Karpas-422 (cell line): ENCODE results near the gene RNLS. TPM values are rescaled to one million over a fixed set of nuclear protein-coding genes. Genes with fewer than 3 reads are reported as not detected.

ENCODE experiments used
- DNase-seq: peaks from one replicate; pipeline ENCODE4 v3.0.0-alpha.2; 2015
- H2AFZ ChIP-seq: fragments of 200-600 bp; sonication (generic); 2 replicates; pipeline ENCODE4 v1.6.1; 2014; ENCODE audit warnings: antibody characterized with exemption, low read length, mixed read lengths
- H3K27ac ChIP-seq: fragments of 200-600 bp; sonication (generic); 2 replicates; pipeline ENCODE4 v1.5.1; 2014; ENCODE audit warnings: mild to moderate bottlenecking, low read length, moderate library complexity
- H3K27me3 ChIP-seq: fragments of 200-600 bp; sonication (generic); 2 replicates; pipeline ENCODE4 v1.6.1; 2014; ENCODE audit warnings: low read length, mixed read lengths
- H3K36me3 ChIP-seq: fragments of 200-600 bp; sonication (generic); 2 replicates; pipeline ENCODE4 v1.6.1; 2014; ENCODE audit warnings: low read length, mixed read lengths; ENCODE audit not compliant: insufficient read depth
- H3K4me1 ChIP-seq: fragments of 200-600 bp; sonication (generic); 2 replicates; pipeline ENCODE4 v1.6.1; 2014; ENCODE audit warnings: mild to moderate bottlenecking, low read length, mixed read lengths
- H3K4me2 ChIP-seq: fragments of 200-600 bp; sonication (generic); 2 replicates; pipeline ENCODE4 v1.6.1; 2014; ENCODE audit warnings: low read length, low read depth, mild to moderate bottlenecking; ENCODE audit not compliant: poor library complexity, severe bottlenecking
- H3K4me3 ChIP-seq: fragments of 200-600 bp; sonication (generic); 2 replicates; pipeline ENCODE4 v1.5.1; 2014; ENCODE audit warnings: mild to moderate bottlenecking, antibody characterized with exemption, low read length, mixed read lengths
- H3K79me2 ChIP-seq: fragments of 200-600 bp; sonication (generic); 2 replicates; pipeline ENCODE4 v1.6.1; 2014; ENCODE audit warnings: mild to moderate bottlenecking, low read length, mixed read lengths
- H3K9ac ChIP-seq: fragments of 200-600 bp; sonication (generic); 2 replicates; pipeline ENCODE4 v1.6.0; 2014; ENCODE audit warnings: low read length
- H3K9me2 ChIP-seq: fragments of 200-600 bp; sonication (generic), shearing (Covaris generic); replicated peaks from 2 replicates; pipeline ENCODE4 v1.6.0; 2014; ENCODE audit warnings: mild to moderate bottlenecking, low read length, moderate library complexity; ENCODE audit not compliant: insufficient read depth
- H3K9me3 ChIP-seq: fragments of 300-700, 200-600 bp; sonication (generic); 2 replicates; pipeline ENCODE4 v1.6.1; 2014; ENCODE audit warnings: low read length, mixed read lengths
- H4K20me1 ChIP-seq: fragments of 200-600 bp; sonication (generic); 2 replicates; pipeline ENCODE4 v1.6.1; 2014; ENCODE audit warnings: mild to moderate bottlenecking, antibody characterized with exemption, low read length, low read depth; ENCODE audit not compliant: insufficient read depth
- total RNA-seq: library from RNA; depleted of rRNA; stranded (reverse); fragments of >200 nt; shearing (Covaris generic); gene quantifications from 2 replicates; pipeline ENCODE4 v1.2.3, GENCODE V29; 2014; ENCODE audit warnings: low replicate concordance

The RNLS gene
- total RNA-seq, 1 experiment from 2014 or later = not detected

DNA sequence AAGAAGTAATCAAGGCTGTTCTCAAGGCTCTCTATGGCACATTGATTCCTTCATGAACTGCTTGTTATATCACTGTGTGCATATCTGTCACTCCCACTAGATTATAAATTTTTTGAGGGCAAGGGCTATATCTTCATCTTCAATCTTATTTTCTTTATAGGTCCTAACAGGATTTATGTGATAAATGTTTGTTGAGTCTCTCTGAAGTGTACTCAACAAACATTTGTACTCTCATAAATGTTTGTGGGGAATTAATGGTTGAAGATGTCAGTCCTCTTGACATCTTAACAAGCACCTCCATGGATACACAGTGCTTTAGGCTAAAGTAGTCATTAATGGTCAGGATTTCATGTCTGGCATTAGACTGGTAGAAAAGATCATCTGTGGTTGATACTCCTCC, 143.2 kb downstream of the RNLS start:
- no peak overlapping the region for H3K4me2 ChIP-seq
- no peaks in the 10 kb centered on the region for H4K20me1 ChIP-seq
- no peak overlapping the region for H3K9ac ChIP-seq
- no peaks in the 10 kb centered on the region for H3K27me3 ChIP-seq
- no peak overlapping the region for H3K27ac ChIP-seq
- no peak overlapping the region for H2AFZ ChIP-seq
- H3K4me3 ChIP-seq = no peak overlapping the region
- H3K36me3 ChIP-seq = no peaks in the 10 kb centered on the region
- DNase-seq = no peak
- no peaks in the 10 kb centered on the region for H3K9me2 ChIP-seq
- H3K79me2 ChIP-seq = no peaks in the 10 kb centered on the region
- no peaks in the 10 kb centered on the region for H3K9me3 ChIP-seq
- no peaks in the 10 kb centered on the region for H3K4me1 ChIP-seq

- Histone ChIP-seq H3K79me2 (no peaks in the 10 kb centered on the region), H3K4me2 (no peak overlapping the region), H3K9me3 (no peaks in the 10 kb centered on the region)
These were observed 145.7 kb downstream of the RNLS start for GRCh38 chr10:88437411-88437810.

DNA sequence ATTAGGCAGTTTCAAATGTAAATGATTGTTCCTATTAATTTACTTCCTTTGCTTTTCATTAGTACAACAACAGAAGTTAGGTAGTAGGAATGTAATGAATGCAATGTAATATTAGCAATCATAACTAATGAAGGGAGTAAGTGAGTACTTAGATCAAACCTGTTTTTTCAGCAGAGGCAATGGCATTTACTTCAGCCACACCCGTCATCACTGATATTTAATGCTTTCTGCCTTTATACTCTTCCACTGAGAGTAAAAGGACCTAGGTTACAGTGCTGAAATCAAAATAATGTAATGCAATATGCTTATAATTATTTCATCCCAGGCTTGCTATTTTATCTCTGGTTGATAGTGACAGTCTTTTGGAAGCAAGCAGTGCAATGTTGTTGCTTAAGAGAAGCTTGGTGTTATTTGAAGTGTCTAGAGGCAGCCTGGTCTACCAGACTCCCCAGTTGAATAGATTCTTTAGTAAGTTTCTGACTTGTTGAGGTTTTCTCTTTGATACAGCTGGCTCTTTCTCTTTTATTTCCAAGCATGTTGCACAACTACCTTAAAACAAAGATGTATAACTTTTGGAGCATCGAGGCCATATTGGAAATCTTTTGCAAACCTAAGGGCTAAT, 149.4 kb downstream of the RNLS start:
- H3K9me2 ChIP-seq = no peaks in the 10 kb centered on the region
- DNase-seq = no peak
- no peaks in the 10 kb centered on the region for H3K27me3 ChIP-seq
- no peak overlapping the region for H3K4me2 ChIP-seq
- no peaks in the 10 kb centered on the region for H4K20me1 ChIP-seq
- no peak overlapping the region for H3K9ac ChIP-seq
- H3K9me3 ChIP-seq = no peaks in the 10 kb centered on the region
- no peaks in the 10 kb centered on the region for H3K4me1 ChIP-seq
- no peaks in the 10 kb centered on the region for H3K36me3 ChIP-seq
- H3K4me3 ChIP-seq = no peak overlapping the region
- no peak overlapping the region for H2AFZ ChIP-seq
- no peak overlapping the region for H3K27ac ChIP-seq
- no peaks in the 10 kb centered on the region for H3K79me2 ChIP-seq

More at GRCh38 chr10:88437411-88437810, 145.7 kb downstream of the RNLS start:
- no peaks in the 10 kb centered on the region for H3K36me3 ChIP-seq
- no peak overlapping the region for H3K27ac ChIP-seq
- no peaks in the 10 kb centered on the region for H3K9me2 ChIP-seq
- DNase-seq = no peak
- H4K20me1 ChIP-seq = no peaks in the 10 kb centered on the region
- H2AFZ ChIP-seq = no peak overlapping the region
- H3K27me3 ChIP-seq = no peaks in the 10 kb centered on the region
- H3K4me3 ChIP-seq = no peak overlapping the region
- H3K9ac ChIP-seq = no peak overlapping the region
- H3K4me1 ChIP-seq = no peaks in the 10 kb centered on the region

DNA sequence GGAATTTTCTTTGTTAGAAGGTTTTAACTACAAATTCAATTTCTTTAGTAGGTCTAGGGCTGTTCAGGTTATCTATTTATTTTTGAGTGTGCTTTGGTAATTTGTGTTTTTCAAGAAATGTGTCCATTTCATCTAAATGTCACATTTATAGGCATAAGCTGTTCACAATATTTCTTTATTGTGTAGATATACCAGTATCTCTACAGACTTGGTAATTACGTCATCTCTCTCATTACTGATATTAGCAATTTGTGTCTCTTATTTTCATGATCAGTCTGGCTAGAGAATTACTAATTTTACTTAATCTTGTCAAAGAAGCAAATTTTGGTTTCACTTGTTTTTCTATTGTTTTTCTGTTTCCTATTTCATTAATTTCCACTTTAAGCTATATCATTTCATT, 152.0 kb downstream of the RNLS start:
- Histone ChIP-seq H3K36me3 (no peaks in the 10 kb centered on the region), H3K9me2 (no peaks in the 10 kb centered on the region), H3K9me3 (no peaks in the 10 kb centered on the region), H2AFZ (no peak overlapping the region), H3K4me1 (peaks cover 6% of the 10 kb centered on the region), H3K4me3 (no peak overlapping the region), H3K9ac (no peak overlapping the region), H3K79me2 (no peaks in the 10 kb centered on the region), H3K27ac (no peak overlapping the region), H4K20me1 (no peaks in the 10 kb centered on the region), H3K4me2 (no peak overlapping the region), H3K27me3 (no peaks in the 10 kb centered on the region)
- DNase-seq = no peak

DNA sequence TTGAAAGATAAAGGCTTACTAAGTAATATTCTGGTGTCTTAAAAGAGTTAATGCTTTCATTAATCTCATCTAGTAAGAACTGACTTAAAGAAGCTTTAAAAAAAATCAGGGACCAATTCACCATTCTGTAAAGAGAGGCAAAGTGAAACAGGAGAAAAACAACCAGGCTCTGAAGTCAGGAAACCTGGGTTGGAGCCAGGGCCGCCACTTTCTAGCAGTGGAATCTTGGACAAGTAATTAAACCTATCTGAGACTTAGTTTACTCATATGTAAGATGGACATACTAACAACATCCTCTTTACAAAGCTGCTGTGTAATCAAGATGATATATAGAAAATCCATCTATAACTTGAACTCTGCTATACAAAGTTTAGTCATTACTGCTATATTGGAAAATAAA, 154.1 kb downstream of the RNLS start:
- Histone ChIP-seq H3K79me2 (no peaks in the 10 kb centered on the region), H2AFZ (no peak overlapping the region), H3K27ac (no peak overlapping the region), H3K9me3 (no peaks in the 10 kb centered on the region), H4K20me1 (no peaks in the 10 kb centered on the region), H3K36me3 (no peaks in the 10 kb centered on the region), H3K9ac (no peak overlapping the region), H3K4me1 (peaks cover 7% of the 10 kb centered on the region), H3K9me2 (no peaks in the 10 kb centered on the region), H3K4me3 (no peak overlapping the region), H3K4me2 (no peak overlapping the region), H3K27me3 (no peaks in the 10 kb centered on the region)
- no peak for DNase-seq

DNA sequence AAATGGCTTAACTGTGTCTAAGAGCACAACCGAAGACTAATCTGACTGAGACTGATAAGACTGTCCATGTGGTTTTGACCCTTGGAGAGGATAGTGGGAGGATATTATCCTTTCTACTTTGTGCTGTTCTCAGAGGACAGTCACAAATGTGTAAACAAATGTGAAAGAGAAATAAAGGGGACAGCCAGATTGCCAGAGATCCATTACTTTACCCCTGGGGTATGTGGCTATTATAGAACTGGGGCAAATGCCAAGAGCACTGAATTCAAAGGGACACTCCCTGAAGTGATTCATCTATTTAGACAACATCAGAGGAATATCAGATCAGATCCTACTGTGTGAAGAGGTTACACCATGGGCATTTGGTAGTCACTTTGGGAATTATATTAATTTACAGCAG, 154.7 kb downstream of the RNLS start:
- Histone ChIP-seq H3K4me3 (no peak overlapping the region), H4K20me1 (no peaks in the 10 kb centered on the region), H3K4me2 (no peak overlapping the region), H3K4me1 (peaks cover 7% of the 10 kb centered on the region), H3K79me2 (no peaks in the 10 kb centered on the region), H3K9me3 (no peaks in the 10 kb centered on the region), H3K9me2 (no peaks in the 10 kb centered on the region), H3K36me3 (no peaks in the 10 kb centered on the region), H3K9ac (no peak overlapping the region), H2AFZ (no peak overlapping the region), H3K27me3 (no peaks in the 10 kb centered on the region), H3K27ac (no peak overlapping the region)
- no peak for DNase-seq

- Histone ChIP-seq H4K20me1 (no peaks in the 10 kb centered on the region), H3K4me1 (peaks cover 7% of the 10 kb centered on the region), H3K36me3 (no peaks in the 10 kb centered on the region), H2AFZ (no peak overlapping the region), H3K4me3 (no peak overlapping the region), H3K9me2 (no peaks in the 10 kb centered on the region), H3K9ac (no peak overlapping the region), H3K79me2 (no peaks in the 10 kb centered on the region), H3K9me3 (no peaks in the 10 kb centered on the region), H3K4me2 (no peak overlapping the region), H3K27ac (no peak overlapping the region), H3K27me3 (no peaks in the 10 kb centered on the region)
- DNase-seq = no peak
These were observed 156.1 kb downstream of the RNLS start for GRCh38 chr10:88427024-88427423.

GRCh38 chr10:88424881-88425280, 158.2 kb downstream of the RNLS start:
- Histone ChIP-seq H3K4me3 (no peak overlapping the region), H3K4me1 (peaks cover 7% of the 10 kb centered on the region), H3K9ac (no peak overlapping the region), H3K9me2 (no peaks in the 10 kb centered on the region), H4K20me1 (no peaks in the 10 kb centered on the region), H3K27ac (no peak overlapping the region), H2AFZ (no peak overlapping the region), H3K36me3 (no peaks in the 10 kb centered on the region), H3K9me3 (no peaks in the 10 kb centered on the region), H3K79me2 (no peaks in the 10 kb centered on the region), H3K27me3 (no peaks in the 10 kb centered on the region), H3K4me2 (no peak overlapping the region)
- DNase-seq = no peak

DNA sequence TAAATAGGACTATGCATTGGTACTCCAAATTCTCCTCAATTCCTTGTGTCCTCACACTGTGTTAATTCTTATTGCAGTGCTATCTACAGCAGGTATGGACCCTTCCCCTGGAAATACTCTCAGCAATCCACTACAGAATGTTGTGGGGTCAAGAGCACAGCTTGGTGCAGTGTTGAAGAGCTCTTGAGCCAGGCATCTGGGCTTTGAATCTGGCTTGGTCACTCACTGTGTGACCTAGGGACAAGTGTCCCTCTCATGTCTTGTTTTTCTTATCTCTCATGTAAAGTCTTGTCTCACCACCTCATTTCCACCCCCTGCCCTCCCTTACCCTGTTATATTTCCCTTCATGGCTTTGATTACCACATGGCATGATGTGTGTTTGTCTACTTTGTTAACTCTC, 159.4 kb downstream of the RNLS start:
- DNase-seq = no peak
- Histone ChIP-seq H2AFZ (no peak overlapping the region), H3K9me3 (no peaks in the 10 kb centered on the region), H3K9ac (no peak overlapping the region), H3K36me3 (no peaks in the 10 kb centered on the region), H3K27me3 (no peaks in the 10 kb centered on the region), H3K4me1 (peaks cover 7% of the 10 kb centered on the region), H3K4me3 (no peak overlapping the region), H3K9me2 (no peaks in the 10 kb centered on the region), H4K20me1 (no peaks in the 10 kb centered on the region), H3K27ac (no peak overlapping the region), H3K79me2 (no peaks in the 10 kb centered on the region), H3K4me2 (no peak overlapping the region)
